Measurements from ENCODE around the gene GJA4.

DNA sequence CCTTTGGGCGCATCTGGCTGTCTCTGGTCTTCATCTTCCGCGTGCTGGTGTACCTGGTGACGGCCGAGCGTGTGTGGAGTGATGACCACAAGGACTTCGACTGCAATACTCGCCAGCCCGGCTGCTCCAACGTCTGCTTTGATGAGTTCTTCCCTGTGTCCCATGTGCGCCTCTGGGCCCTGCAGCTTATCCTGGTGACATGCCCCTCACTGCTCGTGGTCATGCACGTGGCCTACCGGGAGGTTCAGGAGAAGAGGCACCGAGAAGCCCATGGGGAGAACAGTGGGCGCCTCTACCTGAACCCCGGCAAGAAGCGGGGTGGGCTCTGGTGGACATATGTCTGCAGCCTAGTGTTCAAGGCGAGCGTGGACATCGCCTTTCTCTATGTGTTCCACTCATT, 35.4 kb upstream of the GJA4 start:
- TF ChIP-seq, protein P1, sequence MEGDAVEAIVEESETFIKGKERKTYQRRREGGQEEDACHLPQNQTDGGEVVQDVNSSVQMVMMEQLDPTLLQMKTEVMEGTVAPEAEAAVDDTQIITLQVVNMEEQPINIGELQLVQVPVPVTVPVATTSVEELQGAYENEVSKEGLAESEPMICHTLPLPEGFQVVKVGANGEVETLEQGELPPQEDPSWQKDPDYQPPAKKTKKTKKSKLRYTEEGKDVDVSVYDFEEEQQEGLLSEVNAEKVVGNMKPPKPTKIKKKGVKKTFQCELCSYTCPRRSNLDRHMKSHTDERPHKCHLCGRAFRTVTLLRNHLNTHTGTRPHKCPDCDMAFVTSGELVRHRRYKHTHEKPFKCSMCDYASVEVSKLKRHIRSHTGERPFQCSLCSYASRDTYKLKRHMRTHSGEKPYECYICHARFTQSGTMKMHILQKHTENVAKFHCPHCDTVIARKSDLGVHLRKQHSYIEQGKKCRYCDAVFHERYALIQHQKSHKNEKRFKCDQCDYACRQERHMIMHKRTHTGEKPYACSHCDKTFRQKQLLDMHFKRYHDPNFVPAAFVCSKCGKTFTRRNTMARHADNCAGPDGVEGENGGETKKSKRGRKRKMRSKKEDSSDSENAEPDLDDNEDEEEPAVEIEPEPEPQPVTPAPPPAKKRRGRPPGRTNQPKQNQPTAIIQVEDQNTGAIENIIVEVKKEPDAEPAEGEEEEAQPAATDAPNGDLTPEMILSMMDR (conservative IDR thresholded peaks at IDR 0.05): no peak
- no peak for TF ChIP-seq EZH2 (IDR thresholded peaks at IDR 0.05; ENCODE audit: low read depth)
